ENCODE data around the gene ST3GAL4.
"Not testable (repeated sequence)": the region's sequence is repeated elsewhere in the genome, so short reads cannot be mapped to it uniquely, and the experiment has no call there.

Gene ST3GAL4

GRCh38 chr11:126366064-126366822 is 10.8 kb downstream of the ST3GAL4 start:
- no peak for DNase-seq

GRCh38 chr11:126366823-126367654 is 11.6 kb downstream of the ST3GAL4 start:
- DNase-seq, result not testable (repeated sequence)

- not testable (repeated sequence) for DNase-seq
Observed at GRCh38 chr11:126367806-126368205, 12.3 kb downstream of the ST3GAL4 start.

GRCh38 chr11:126368336-126369119 is 13.0 kb downstream of the ST3GAL4 start:
- DNase-seq, result not testable (repeated sequence)

GRCh38 chr11:126370016-126370415 is 14.5 kb downstream of the ST3GAL4 start:
- DNase-seq, result no peak

GRCh38 chr11:126371595-126371994 is 16.1 kb downstream of the ST3GAL4 start:
- no peak for DNase-seq

- not testable (repeated sequence) for DNase-seq
Observed at GRCh38 chr11:126373389-126374066, 18.0 kb downstream of the ST3GAL4 start.

GRCh38 chr11:126374562-126375300 is 19.2 kb downstream of the ST3GAL4 start:
- DNase-seq, result not testable (repeated sequence)

GRCh38 chr11:126375726-126376125 is 20.2 kb downstream of the ST3GAL4 start:
- DNase-seq, result no peak

GRCh38 chr11:126378763-126379162 is 23.3 kb downstream of the ST3GAL4 start:
- DNase-seq, result no peak

- DNase-seq, result no peak
Observed at GRCh38 chr11:126380909-126381308, 25.4 kb downstream of the ST3GAL4 start.

- DNase-seq, result not testable (repeated sequence)
Observed at GRCh38 chr11:126381960-126382359, 26.5 kb downstream of the ST3GAL4 start.

- not testable (repeated sequence) for DNase-seq
Observed at GRCh38 chr11:126382641-126383040, 27.2 kb downstream of the ST3GAL4 start.

GRCh38 chr11:126383339-126384335 is 28.2 kb downstream of the ST3GAL4 start:
- DNase-seq, result no peak

- no peak for DNase-seq
Observed at GRCh38 chr11:126384449-126385070, 29.1 kb downstream of the ST3GAL4 start.

- DNase-seq, result no peak
Observed at GRCh38 chr11:126385991-126386728, 30.7 kb downstream of the ST3GAL4 start.

GRCh38 chr11:126386729-126387071 is 31.2 kb downstream of the ST3GAL4 start:
- not testable (repeated sequence) for DNase-seq

- no peak for DNase-seq
Observed at GRCh38 chr11:126387857-126388256, 32.4 kb downstream of the ST3GAL4 start.

GRCh38 chr11:126390272-126390867 is 34.9 kb downstream of the ST3GAL4 start:
- no peak for DNase-seq

All from activated gamma-delta T cell (primary cell).